ENCODE measurements around the gene CRACR2A. TPM values are rescaled to one million over a fixed set of nuclear protein-coding genes. Genes with fewer than 3 reads are reported as not detected.
A peak's percentile ranks its signal among the peaks of the same experiment; 100 is the strongest.

Gene CRACR2A
- total RNA-seq, 2 donors from 2014 or later: 6.0 to 10.9 TPM

DNA sequence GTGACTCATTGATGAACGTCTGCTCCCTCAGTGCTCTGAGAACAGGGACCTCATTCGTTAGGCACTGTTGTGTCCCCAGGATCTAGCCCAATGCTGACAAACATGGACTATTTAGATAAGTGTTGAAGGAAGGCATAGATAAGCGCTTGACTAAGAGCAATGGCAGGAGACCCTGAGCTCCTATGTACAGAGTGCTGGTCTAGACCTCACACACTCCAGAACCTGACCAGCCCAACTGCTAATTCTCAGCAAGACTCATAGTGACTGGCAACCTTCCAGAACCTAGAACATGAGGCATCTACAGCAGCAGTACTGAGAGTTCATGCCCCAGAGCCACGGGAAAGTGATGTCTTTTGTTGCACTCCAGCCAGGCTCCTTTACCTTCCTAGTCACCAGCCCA, 69.2 kb downstream of the CRACR2A start:
- TF ChIP-seq, protein P1, sequence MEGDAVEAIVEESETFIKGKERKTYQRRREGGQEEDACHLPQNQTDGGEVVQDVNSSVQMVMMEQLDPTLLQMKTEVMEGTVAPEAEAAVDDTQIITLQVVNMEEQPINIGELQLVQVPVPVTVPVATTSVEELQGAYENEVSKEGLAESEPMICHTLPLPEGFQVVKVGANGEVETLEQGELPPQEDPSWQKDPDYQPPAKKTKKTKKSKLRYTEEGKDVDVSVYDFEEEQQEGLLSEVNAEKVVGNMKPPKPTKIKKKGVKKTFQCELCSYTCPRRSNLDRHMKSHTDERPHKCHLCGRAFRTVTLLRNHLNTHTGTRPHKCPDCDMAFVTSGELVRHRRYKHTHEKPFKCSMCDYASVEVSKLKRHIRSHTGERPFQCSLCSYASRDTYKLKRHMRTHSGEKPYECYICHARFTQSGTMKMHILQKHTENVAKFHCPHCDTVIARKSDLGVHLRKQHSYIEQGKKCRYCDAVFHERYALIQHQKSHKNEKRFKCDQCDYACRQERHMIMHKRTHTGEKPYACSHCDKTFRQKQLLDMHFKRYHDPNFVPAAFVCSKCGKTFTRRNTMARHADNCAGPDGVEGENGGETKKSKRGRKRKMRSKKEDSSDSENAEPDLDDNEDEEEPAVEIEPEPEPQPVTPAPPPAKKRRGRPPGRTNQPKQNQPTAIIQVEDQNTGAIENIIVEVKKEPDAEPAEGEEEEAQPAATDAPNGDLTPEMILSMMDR (IDR thresholded peaks at IDR 0.05): no peak
- DNase-seq (ENCODE audit: low spot score): no peak
- no peak overlapping the region for H3K27ac ChIP-seq
- H3K36me3 ChIP-seq: no peaks in the 10 kb centered on the region
- H3K9me3 ChIP-seq: no peaks in the 10 kb centered on the region
- no peak overlapping the region for H3K4me3 ChIP-seq
- no peaks in the 10 kb centered on the region for H3K27me3 ChIP-seq
- peaks cover 0 to 25% of the 10 kb centered on the region in 2 donors for H3K4me1 ChIP-seq

DNA sequence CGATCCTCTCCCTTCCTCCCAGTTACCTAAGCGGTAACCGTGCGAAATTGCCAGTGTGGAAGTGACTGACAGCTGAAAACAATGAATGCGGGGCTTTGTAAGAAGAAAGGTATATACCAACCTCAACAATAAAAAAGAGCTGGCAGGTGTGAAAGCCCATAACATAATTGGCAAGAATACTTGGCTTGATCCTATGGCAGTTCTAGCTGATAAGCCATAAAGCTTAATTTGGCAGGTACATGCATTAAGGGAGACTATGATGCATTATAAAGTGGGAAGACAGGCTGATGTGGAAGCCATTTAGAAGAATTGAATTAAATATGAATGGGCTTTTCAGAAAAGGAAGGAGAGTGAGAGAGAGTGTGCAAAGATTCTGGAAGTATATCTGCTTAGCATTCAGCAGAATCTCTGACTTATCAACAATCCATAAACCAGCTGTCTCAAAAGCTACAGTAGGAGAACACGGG, 71.3 kb downstream of the CRACR2A start:
- Histone ChIP-seq H3K4me1 (peaks cover 0 to 24% of the 10 kb centered on the region in 2 donors), H3K9me3 (no peaks in the 10 kb centered on the region), H3K27ac (no peak overlapping the region), H3K36me3 (no peaks in the 10 kb centered on the region), H3K27me3 (no peaks in the 10 kb centered on the region), H3K4me3 (no peak overlapping the region)
- TF ChIP-seq, protein P1 (IDR thresholded peaks at IDR 0.05): no peak
- no peak for DNase-seq (ENCODE audit: low spot score)

DNA sequence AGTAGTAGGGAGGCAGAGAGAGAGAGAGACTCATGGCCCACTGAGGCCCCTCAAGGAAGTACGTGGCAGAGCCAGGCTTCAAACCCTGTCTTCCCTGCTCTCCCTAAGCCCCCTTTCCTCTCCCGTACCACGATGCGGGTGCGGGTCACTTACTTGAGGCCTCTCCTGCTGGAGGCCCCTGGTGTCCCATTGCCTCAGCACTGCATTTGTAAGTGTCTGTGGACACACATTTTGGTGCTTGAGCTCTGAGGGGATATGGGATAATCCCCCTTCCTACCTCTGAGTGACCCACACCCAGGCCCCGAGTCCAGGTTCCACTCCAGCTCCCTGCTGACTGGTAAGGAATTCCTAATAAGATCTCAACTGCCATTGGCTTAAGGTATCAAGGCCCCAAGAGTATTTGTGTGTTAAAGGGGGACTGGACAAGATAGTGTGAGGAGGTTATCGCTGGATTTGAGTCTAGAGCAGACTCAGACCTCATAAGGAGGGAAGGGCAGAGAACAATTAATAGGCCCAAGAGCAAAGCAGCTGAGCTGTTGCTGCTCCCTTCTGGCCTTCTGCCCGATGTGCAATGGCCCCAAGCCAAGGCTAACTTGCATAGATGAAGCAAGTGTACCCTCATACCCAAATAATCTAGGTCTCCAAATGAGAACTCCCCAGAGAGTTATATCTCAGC, 71.9 kb downstream of the CRACR2A start:
- no peak overlapping the region for H3K4me3 ChIP-seq
- TF ChIP-seq, protein P1 (IDR thresholded peaks at IDR 0.05): peak in 1 of 2 donors; percentile 45
- peaks cover 0 to 19% of the 10 kb centered on the region in 2 donors for H3K4me1 ChIP-seq
- no peaks in the 10 kb centered on the region for H3K27me3 ChIP-seq
- no peak for DNase-seq (ENCODE audit: low spot score)
- H3K27ac ChIP-seq: peak overlapping the region in 1 of 2 donors; percentile 6
- H3K9me3 ChIP-seq: no peaks in the 10 kb centered on the region
- H3K36me3 ChIP-seq: no peaks in the 10 kb centered on the region

DNA sequence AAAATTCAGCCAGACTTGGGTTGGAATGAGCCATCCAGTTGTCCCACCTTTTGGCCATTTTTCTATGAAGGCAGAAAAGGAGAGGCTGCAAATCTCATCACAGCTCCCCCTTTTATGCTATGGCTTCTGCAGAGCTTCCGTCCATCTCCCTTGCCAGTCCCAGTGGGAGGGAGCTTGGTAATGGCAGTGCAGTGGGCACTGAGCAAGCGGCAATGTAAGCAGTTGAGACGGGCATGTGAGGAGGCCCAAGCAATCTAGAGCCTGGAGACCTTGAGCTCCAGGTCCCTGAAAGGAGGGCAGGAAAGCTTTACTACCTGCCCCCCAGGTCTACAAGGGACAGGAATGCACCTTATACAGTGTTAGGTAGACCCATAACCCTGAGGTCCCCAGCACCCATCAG, 73.1 kb downstream of the CRACR2A start:
- no peak overlapping the region for H3K4me3 ChIP-seq
- H3K36me3 ChIP-seq: no peaks in the 10 kb centered on the region
- H3K4me1 ChIP-seq: peaks cover 0 to 15% of the 10 kb centered on the region in 2 donors
- TF ChIP-seq, protein P1 (IDR thresholded peaks at IDR 0.05): no peak
- H3K27ac ChIP-seq: no peak overlapping the region
- DNase-seq (ENCODE audit: low spot score): no peak
- H3K27me3 ChIP-seq: no peaks in the 10 kb centered on the region
- H3K9me3 ChIP-seq: no peaks in the 10 kb centered on the region

DNA sequence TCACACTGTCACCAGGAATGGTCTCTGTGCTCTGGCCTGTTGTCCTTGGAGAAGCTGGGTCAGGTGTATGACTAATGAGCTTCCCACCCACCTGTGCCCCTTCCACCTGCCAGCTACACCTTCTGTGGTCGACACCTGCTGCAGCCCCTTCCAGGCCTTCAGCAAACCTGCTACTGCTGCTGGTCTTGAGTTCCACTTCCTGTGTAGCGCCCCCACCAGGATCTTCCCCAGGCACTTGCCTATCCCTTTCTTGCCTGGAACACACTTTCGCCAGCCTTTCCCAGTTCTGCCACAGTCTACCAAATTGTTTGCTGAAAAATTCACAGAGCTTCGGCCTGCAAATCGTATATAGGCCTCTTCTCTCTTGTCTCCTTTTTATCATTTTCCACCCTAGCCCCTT, 75.3 kb downstream of the CRACR2A start:
- Histone ChIP-seq H3K36me3 (no peaks in the 10 kb centered on the region), H3K4me3 (no peak overlapping the region), H3K27ac (no peak overlapping the region), H3K27me3 (no peaks in the 10 kb centered on the region), H3K9me3 (no peaks in the 10 kb centered on the region), H3K4me1 (peaks cover 0 to 7% of the 10 kb centered on the region in 2 donors)
- no peak for DNase-seq (ENCODE audit: low spot score)
- TF ChIP-seq, protein P1 (IDR thresholded peaks at IDR 0.05): no peak

All from right atrium auricular region (tissue), 2 donors.